ENCODE measurements around the gene KLHDC4. TPM values are rescaled to one million over a fixed set of nuclear protein-coding genes. Genes with fewer than 3 reads are reported as not detected.

Gene KLHDC4
- total RNA-seq, result 17.6 and 22.4 TPM in 2 replicates

GRCh38 chr16:87765776-87766484 lies at the start of gene KLHDC4:
KLHDC4 (minus strand) TSS chr16:87765986; CDS start chr16:87765890, 96 bp downstream.

Other genes starting within 250 kb of the KLHDC4 start
- gene JPH3, start 163.5 kb downstream of the KLHDC4 start, total RNA-seq, result under 0.01 TPM in 1 of 2 replicates, not detected in the other
- 14.1 and 18.6 TPM in 2 replicates for gene SLC7A5, start 103.5 kb upstream of the KLHDC4 start, total RNA-seq
- not detected in 2 replicates for gene CA5A, start 170.5 kb upstream of the KLHDC4 start, total RNA-seq
- 18.1 and 24.9 TPM in 2 replicates for gene BANP, start 185.4 kb upstream of the KLHDC4 start, total RNA-seq

Measured in smooth muscle cell of bladder (primary cell).